Measurements from ENCODE around the gene GPAT3. TPM values are rescaled to one million over a fixed set of nuclear protein-coding genes. Genes with fewer than 3 reads are reported as not detected.

GPAT3 gene
- total RNA-seq, 4 donors from 2014 or later: 3.8 to 8.1 (median 4.7) TPM

GRCh38 chr4:83552924-83553323 lies 17.0 kb downstream of the GPAT3 start:
- H3K27ac ChIP-seq: no peak overlapping the region
- intact Hi-C loops (cut with DNase I; ENCODE audit: low total_unique reads): no loop called here
- H3K36me3 ChIP-seq: no peaks in the 10 kb centered on the region
- H3K9me3 ChIP-seq: no peaks in the 10 kb centered on the region
- DNase-seq: no peak
- H3K27me3 ChIP-seq: no peaks in the 10 kb centered on the region
- H3K4me3 ChIP-seq: no peak overlapping the region
- no peaks in the 10 kb centered on the region for H3K4me1 ChIP-seq
- TF ChIP-seq POLR2A (IDR thresholded peaks at IDR 0.05): no peak
- TF ChIP-seq, protein P1, sequence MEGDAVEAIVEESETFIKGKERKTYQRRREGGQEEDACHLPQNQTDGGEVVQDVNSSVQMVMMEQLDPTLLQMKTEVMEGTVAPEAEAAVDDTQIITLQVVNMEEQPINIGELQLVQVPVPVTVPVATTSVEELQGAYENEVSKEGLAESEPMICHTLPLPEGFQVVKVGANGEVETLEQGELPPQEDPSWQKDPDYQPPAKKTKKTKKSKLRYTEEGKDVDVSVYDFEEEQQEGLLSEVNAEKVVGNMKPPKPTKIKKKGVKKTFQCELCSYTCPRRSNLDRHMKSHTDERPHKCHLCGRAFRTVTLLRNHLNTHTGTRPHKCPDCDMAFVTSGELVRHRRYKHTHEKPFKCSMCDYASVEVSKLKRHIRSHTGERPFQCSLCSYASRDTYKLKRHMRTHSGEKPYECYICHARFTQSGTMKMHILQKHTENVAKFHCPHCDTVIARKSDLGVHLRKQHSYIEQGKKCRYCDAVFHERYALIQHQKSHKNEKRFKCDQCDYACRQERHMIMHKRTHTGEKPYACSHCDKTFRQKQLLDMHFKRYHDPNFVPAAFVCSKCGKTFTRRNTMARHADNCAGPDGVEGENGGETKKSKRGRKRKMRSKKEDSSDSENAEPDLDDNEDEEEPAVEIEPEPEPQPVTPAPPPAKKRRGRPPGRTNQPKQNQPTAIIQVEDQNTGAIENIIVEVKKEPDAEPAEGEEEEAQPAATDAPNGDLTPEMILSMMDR (IDR thresholded peaks at IDR 0.05): no peak

DNA sequence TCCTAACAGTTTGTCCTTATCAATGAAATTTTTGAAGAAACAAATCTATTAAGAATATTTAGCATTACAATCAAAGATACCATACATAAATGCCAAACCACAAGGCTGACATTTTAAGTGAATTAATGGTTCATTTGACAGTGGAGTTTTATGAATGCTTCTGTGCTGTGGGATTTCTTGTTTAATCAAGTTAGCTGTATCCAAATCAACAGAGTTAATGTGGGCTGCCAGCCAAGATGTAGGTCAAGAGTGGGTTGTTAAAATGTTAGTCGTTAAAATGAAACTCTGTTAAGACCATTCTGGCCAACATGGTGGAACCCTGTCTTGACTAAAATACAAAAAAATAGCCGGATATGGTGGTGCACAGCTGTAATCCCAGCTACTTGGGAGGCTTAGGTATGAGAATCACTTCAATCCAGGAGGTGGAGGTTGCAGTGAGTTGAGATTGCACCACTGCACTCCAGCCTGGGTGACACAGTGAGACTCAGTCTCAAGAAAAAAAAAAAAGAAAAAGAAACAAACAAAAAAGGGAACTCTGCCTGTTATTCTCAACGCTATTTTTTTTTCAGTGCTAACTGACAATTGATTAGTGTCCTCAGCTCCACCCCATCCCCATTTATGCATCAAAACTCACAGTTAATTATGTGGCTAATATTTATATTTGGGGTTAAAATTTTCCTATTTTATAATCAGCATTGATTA lies 20.2 kb downstream of the GPAT3 start:
- H3K36me3 ChIP-seq: no peaks in the 10 kb centered on the region
- no peak for TF ChIP-seq POLR2A (IDR thresholded peaks at IDR 0.05)
- H3K27me3 ChIP-seq: no peaks in the 10 kb centered on the region
- no peaks in the 10 kb centered on the region for H3K4me1 ChIP-seq
- DNase-seq: no peak
- H3K27ac ChIP-seq: no peak overlapping the region
- no peak overlapping the region for H3K4me3 ChIP-seq
- intact Hi-C loops (cut with DNase I; ENCODE audit: low total_unique reads): no loop called here
- H3K9me3 ChIP-seq: no peaks in the 10 kb centered on the region

DNA sequence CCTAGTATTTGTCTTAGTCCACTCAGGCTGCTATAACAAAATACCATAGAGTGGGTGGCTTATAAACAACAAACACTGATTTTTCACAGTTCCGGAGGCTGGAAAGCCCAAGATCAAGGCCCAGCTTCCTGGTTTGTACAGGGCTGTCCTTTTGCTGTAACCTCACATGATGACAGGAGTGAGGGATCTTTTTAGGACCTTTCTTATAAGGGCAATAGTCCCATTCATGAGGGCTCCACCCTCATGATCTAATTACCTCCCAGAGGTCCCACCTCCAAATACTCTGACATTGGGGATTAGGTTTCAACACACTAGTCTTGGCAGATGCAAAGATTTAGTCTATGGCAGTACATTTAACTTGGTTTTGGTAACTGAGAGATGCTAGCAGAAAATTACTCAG lies 20.9 kb downstream of the GPAT3 start:
- Histone ChIP-seq H3K9me3 (no peaks in the 10 kb centered on the region), H3K4me3 (no peak overlapping the region), H3K4me1 (no peaks in the 10 kb centered on the region), H3K36me3 (no peaks in the 10 kb centered on the region), H3K27ac (no peak overlapping the region), H3K27me3 (no peaks in the 10 kb centered on the region)
- intact Hi-C loops (cut with DNase I; ENCODE audit: low total_unique reads): no loop called here
- TF ChIP-seq, protein P1 (IDR thresholded peaks at IDR 0.05): no peak
- TF ChIP-seq POLR2A (IDR thresholded peaks at IDR 0.05): no peak
- DNase-seq: no peak

DNA sequence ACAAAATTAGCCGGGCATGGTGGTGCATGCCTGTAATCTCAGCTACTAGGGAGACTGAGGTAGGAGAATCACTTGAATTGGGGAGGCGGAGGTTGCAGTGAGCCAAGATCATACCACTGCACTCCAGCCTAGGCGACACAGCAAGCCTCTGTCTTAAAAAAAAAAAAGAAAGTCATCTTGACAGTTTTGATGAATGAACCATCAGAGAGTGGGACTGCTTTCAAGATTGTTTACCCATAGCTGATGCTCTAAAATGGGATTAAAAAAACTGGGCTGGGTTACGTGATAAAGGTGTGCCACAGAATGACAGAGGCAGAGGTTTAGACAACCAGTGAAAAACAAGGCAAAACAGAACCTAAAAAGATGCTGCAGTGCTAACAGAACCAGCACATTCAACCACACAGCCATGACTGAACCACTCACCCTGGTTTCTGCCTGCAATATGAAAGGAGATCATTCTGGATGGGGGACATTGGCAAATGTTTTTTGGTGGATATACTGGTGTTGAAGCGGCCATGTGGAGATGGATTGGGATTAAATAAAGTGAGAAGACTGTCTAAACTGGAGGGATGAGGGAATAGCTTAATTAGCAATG lies 22.2 kb downstream of the GPAT3 start:
- Histone ChIP-seq H3K36me3 (no peaks in the 10 kb centered on the region), H3K4me1 (no peaks in the 10 kb centered on the region), H3K4me3 (no peak overlapping the region), H3K27ac (no peak overlapping the region), H3K9me3 (no peaks in the 10 kb centered on the region), H3K27me3 (no peaks in the 10 kb centered on the region)
- TF ChIP-seq, protein P1 (IDR thresholded peaks at IDR 0.05): no peak
- TF ChIP-seq POLR2A (IDR thresholded peaks at IDR 0.05): no peak
- intact Hi-C loops (cut with DNase I; ENCODE audit: low total_unique reads): no loop called here
- DNase-seq: no peak

GRCh38 chr4:83558680-83559079 lies 22.8 kb downstream of the GPAT3 start:
- no peaks in the 10 kb centered on the region for H3K9me3 ChIP-seq
- H3K4me3 ChIP-seq: no peak overlapping the region
- H3K4me1 ChIP-seq: no peaks in the 10 kb centered on the region
- DNase-seq: no peak
- H3K36me3 ChIP-seq: no peaks in the 10 kb centered on the region
- H3K27ac ChIP-seq: no peak overlapping the region
- H3K27me3 ChIP-seq: no peaks in the 10 kb centered on the region
- TF ChIP-seq, protein P1 (IDR thresholded peaks at IDR 0.05): no peak
- TF ChIP-seq POLR2A (IDR thresholded peaks at IDR 0.05): no peak
- intact Hi-C loops (cut with DNase I; ENCODE audit: low total_unique reads): no loop called here

All from uterus (tissue), 4 donors.